ENCODE measurements around the gene CBX3. TPM values are rescaled to one million over a fixed set of nuclear protein-coding genes. Genes with fewer than 3 reads are reported as not detected.
"Not testable (repeated sequence)": the region's sequence is repeated elsewhere in the genome, so short reads cannot be mapped to it uniquely, and the experiment has no call there.

CBX3 gene
- total RNA-seq, 1 donor from 2014 or later = 77.4 TPM

DNA sequence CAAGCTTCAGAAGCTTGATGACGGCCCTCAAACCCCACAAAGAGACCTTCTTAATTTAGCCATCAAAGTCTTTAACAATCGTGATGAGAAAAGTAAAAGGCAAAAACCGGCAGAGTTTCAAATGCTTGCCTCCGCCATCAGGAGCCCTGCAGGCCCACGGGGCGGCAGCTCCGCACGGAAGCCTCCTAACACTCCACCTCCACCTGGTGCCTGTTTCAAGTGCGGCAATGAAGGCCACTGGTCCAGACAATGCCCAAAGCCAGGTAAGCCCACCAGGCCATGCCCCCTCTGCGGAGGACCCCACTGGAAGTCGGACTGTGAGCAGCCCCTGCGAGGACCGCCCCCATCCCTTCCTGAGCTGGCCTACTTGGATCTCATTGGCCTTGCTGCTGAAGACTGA is 43.6 kb downstream of the CBX3 start:
- ATAC-seq (no peak), DNase-seq (ENCODE audit: low spot score) (no peak)
- intact Hi-C loops (cut with DNase I) = no loop called here

- DNase-seq (ENCODE audit: low spot score) = no peak
- intact Hi-C loops (cut with DNase I) = no loop called here
- no peak for ATAC-seq
These were observed 48.7 kb downstream of the CBX3 start for GRCh38 chr7:26250239-26250638.

DNA sequence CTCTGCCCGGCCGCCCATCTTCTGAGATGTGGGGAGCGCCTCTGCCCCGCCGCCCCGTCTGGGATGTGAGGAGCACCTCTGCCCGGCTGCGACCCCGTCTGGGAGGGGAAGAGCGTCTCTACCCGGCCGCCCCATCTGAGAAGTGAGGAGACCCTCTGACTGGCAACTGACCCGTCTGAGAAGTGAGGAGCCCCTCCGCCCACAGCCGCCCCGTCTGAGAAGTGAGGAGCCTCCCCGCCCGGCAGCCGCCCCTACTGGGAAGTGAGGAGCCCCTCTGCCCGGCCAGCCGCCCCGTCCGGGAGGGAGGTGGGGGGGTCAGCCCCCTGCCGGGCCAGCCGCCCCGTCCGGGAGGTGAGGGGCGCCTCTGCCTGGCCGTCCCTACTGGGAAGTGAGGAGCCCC is 60.3 kb downstream of the CBX3 start:
- DNase-seq (ENCODE audit: low spot score); ATAC-seq; intact Hi-C loops (cut with DNase I): not testable (repeated sequence)

Other genes with a start within 250 kb of the CBX3 start
- gene NFE2L3, start 49.5 kb upstream of the CBX3 start, total RNA-seq = 3.8 TPM
- gene HNRNPA2B1, start 999 bp upstream of the CBX3 start, total RNA-seq = 377 TPM
- gene SNX10, start 90.1 kb downstream of the CBX3 start, total RNA-seq = 7.0 TPM